K562 (cell line): ENCODE results near the gene C16orf92. TPM values are rescaled to one million over a fixed set of nuclear protein-coding genes. Genes with fewer than 3 reads are reported as not detected.
A peak's percentile ranks its signal among the peaks of the same experiment; 100 is the strongest.

ENCODE experiments used
- ATAC-seq: fragments of 200-7000 bp; cut with Tn5 transposase; 3 replicates; pipeline ENCODE4 v1.9.1; 2020; ENCODE audit warnings: moderate library complexity
- BruUV-seq: library from RNA; stranded (reverse); fragments of 400-500 nt; replicated peaks from 2 replicates; lab custom pipeline; 2021; lab: Mats Ljungman, UMichigan
- CTCF ChIA-PET: fragments of 300-600 bp; formaldehyde crosslinking; extraction: SDS; loops from one replicate; lab custom pipeline; 2021; ENCODE audit warnings: low intra/inter-chr PET ratio; lab: Yijun Ruan, JAX
- POLR2A ChIA-PET: fragments of 300-600, 350-650 bp; sonication (Branson Sonifier 250); formaldehyde crosslinking; extraction: SDS; loops from one replicate; lab custom pipeline; 2021; ENCODE audit warnings: antibody characterized with exemption, inconsistent platforms; lab: Yijun Ruan, JAX
- DNase-seq, 4 experiments: peaks; one replicate each; pipeline versions ENCODE4 v3.0.0 to v3.0.0-alpha.2; 2011 to 2018; ENCODE audit warnings: low spot score in 3 of 4, mixed read lengths in 3 of 4; ENCODE audit errors: extremely low read depth in 1 of 4
- FAIRE-seq: peaks from 2 replicates; lab custom pipeline; 2011; peaks lifted over from hg19 to GRCh38; lab: Jason Lieb, UNC
- H2AFZ ChIP-seq: 2 replicates; pipeline ENCODE4 v1.6.0; 2011; ENCODE audit warnings: low read depth, low read length, control low read depth, inconsistent platforms
- H3K27ac ChIP-seq: fragments of 200-600 bp; 3 replicates; pipeline ENCODE4 v1.8.0; 2011; ENCODE audit warnings: low read depth, mild to moderate bottlenecking, control low read depth, inconsistent platforms, low read length, moderate library complexity, mixed read lengths; ENCODE audit errors: extremely low read depth
- H3K27me3 ChIP-seq, 2 experiments: fragments of 300-600 bp in 1 of 2; 2 replicates in 1 of 2; 3 replicates in 1 of 2; pipeline versions ENCODE4 v1.6.0 to v1.8.0; 2011; ENCODE audit warnings: inconsistent platforms in 2 of 2, low read length in 2 of 2, mild to moderate bottlenecking in 1 of 2, mixed read lengths in 1 of 2, moderate library complexity in 1 of 2; ENCODE audit not compliant: control insufficient read depth in 2 of 2, insufficient read depth in 2 of 2
- H3K36me3 ChIP-seq: fragments of 300-600 bp; 3 replicates; pipeline ENCODE4 v1.8.0; 2011; ENCODE audit warnings: mild to moderate bottlenecking, low read length, inconsistent platforms; ENCODE audit not compliant: control insufficient read depth, insufficient read depth
- H3K4me1 ChIP-seq, 2 experiments: fragments of 200-600 bp in 1 of 2; replicated peaks in 1 of 2; 2 replicates in 1 of 2; 3 replicates in 1 of 2; pipeline versions ENCODE4 v1.5.1 to v1.8.0; 2011; ENCODE audit warnings: inconsistent platforms in 2 of 2, low read length in 2 of 2, mild to moderate bottlenecking in 1 of 2, mixed read lengths in 1 of 2, moderate library complexity in 1 of 2; ENCODE audit not compliant: control insufficient read depth in 2 of 2, insufficient read depth in 2 of 2
- H3K4me2 ChIP-seq: 2 replicates; pipeline ENCODE4 v1.6.1; 2011; ENCODE audit warnings: low read length, control low read depth, inconsistent platforms, mixed read lengths; ENCODE audit not compliant: insufficient read depth
- H3K4me3 ChIP-seq: fragments of 200-600 bp; sonication (generic), shearing (Covaris generic); 2 replicates; pipeline ENCODE4 v1.5.1; 2016; ENCODE audit warnings: control low read depth, inconsistent platforms
- H3K79me2 ChIP-seq: fragments of 200-600 bp; 3 replicates; pipeline ENCODE4 v1.8.0; 2011; ENCODE audit warnings: low read length, inconsistent platforms; ENCODE audit not compliant: control insufficient read depth, insufficient read depth
- H3K9ac ChIP-seq, 2 experiments: 2 replicates each; pipeline versions ENCODE4 v1.6.0 to v1.6.1; 2011; ENCODE audit warnings: low read depth in 2 of 2, low read length in 2 of 2, control low read depth in 1 of 2, inconsistent platforms in 1 of 2, mild to moderate bottlenecking in 1 of 2, mixed read lengths in 1 of 2; ENCODE audit not compliant: insufficient read depth in 1 of 2
- H3K9me1 ChIP-seq: one replicate; pipeline ENCODE4 v1.6.0; 2011; ENCODE audit warnings: inconsistent platforms, mild to moderate bottlenecking, low read length, moderate library complexity; ENCODE audit not compliant: control insufficient read depth, insufficient read depth
- H3K9me3 ChIP-seq: replicated peaks from 2 replicates; pipeline ENCODE4 v1.5.1; 2011; ENCODE audit warnings: low read depth, low read length, inconsistent platforms; ENCODE audit not compliant: control insufficient read depth, insufficient read depth
- H4K20me1 ChIP-seq: replicated peaks from 2 replicates; pipeline ENCODE4 v1.6.1; 2011; ENCODE audit warnings: low read length, inconsistent platforms, mixed read lengths; ENCODE audit not compliant: control insufficient read depth, insufficient read depth
- CBX3 ChIP-seq, 2 experiments: IDR thresholded peaks; 1 replicate in 1 of 2; 2 replicates in 1 of 2; pipeline ENCODE4 v1.6.1; 2012; ENCODE audit warnings: inconsistent platforms in 2 of 2, low read length in 2 of 2, borderline replicate concordance in 1 of 2, control low read depth in 1 of 2
- CREB5 ChIP-seq: fragments of 250-450 bp; sonication (Bioruptor Pico); IDR thresholded peaks from 2 replicates; pipeline ENCODE4 v1.5.0; 2020; ENCODE audit warnings: mild to moderate bottlenecking
- E2F3 ChIP-seq: fragments of 250-450 bp; sonication (Bioruptor Pico); IDR thresholded peaks from 2 replicates; pipeline ENCODE4 v1.4.0; 2020; ENCODE audit warnings: mild to moderate bottlenecking
- GTF3C2 ChIP-seq: IDR thresholded peaks from 3 replicates; pipeline ENCODE4 v1.6.1; 2011; ENCODE audit warnings: borderline replicate concordance, mild to moderate bottlenecking, moderate library complexity; ENCODE audit not compliant: insufficient read length; ENCODE audit errors: extremely low read depth
- IRF1 ChIP-seq: sonication (generic); formaldehyde crosslinking; IDR thresholded peaks from 2 replicates; pipeline ENCODE4 v1.8.0; 2022; ENCODE audit warnings: missing genetic modification reagents, mild to moderate bottlenecking, borderline replicate concordance
- NEUROD1 ChIP-seq: fragments of 150-350 bp; IDR thresholded peaks from 2 replicates; pipeline ENCODE4 v1.6.1; 2014; ENCODE audit warnings: borderline replicate concordance, low read length, low read depth; ENCODE audit not compliant: partially characterized antibody
- NR3C1 ChIP-seq: sonication (generic); formaldehyde crosslinking; IDR thresholded peaks from 2 replicates; pipeline ENCODE4 v1.8.1; 2022; ENCODE audit warnings: missing genetic modification reagents
- RAD21 ChIP-seq, 2 experiments: fragments of 250-450 bp in 1 of 2; fragments of 450-650 bp in 1 of 2; sonication (Bioruptor Pico) in 1 of 2; formaldehyde crosslinking in 1 of 2; IDR thresholded peaks in 1 of 2; conservative IDR thresholded peaks in 1 of 2; 2 replicates each; pipeline versions ENCODE4 v1.4.0 to v1.8.0; 2020 to 2022; ENCODE audit warnings: mild to moderate bottlenecking in 2 of 2, moderate library complexity in 1 of 2
- ZBTB7A ChIP-seq: IDR thresholded peaks from 2 replicates; pipeline ENCODE4 v1.6.1; 2011; ENCODE audit warnings: low read depth, mild to moderate bottlenecking, low read length, moderate library complexity, borderline replicate concordance; ENCODE audit not compliant: control insufficient read depth
- ZFP36 ChIP-seq: fragments of 150-350 bp; IDR thresholded peaks from 2 replicates; pipeline ENCODE4 v1.6.1; 2018; ENCODE audit warnings: low read length, low read depth; ENCODE audit not compliant: partially characterized antibody
- ZNF282 ChIP-seq: sonication (generic); formaldehyde crosslinking; IDR thresholded peaks from 2 replicates; pipeline ENCODE4 v1.8.1; 2023; ENCODE audit warnings: missing genetic modification reagents
- ZNF668 ChIP-seq: fragments of 250-450 bp; sonication (Bioruptor Pico); IDR thresholded peaks from 2 replicates; pipeline ENCODE4 v1.8.0; 2022; ENCODE audit warnings: mild to moderate bottlenecking, inconsistent platforms
- WGBS: fragments of 100-300 bp; shearing (Covaris generic); methylation state at CpG from one replicate; pipeline ENCODE4 v1.1.6; 2016; ENCODE audit warnings: low coverage, mixed read lengths; ENCODE audit not compliant: insufficient coverage; ENCODE audit errors: missing lambda C conversion rate; 5-methylcytosine and 5-hydroxymethylcytosine counted together
- in situ Hi-C: fragments of 300-500 bp; cut with MboI; formaldehyde crosslinking; loops from 4 replicates; pipeline ENCODE4 v1.15.0; 2018; ENCODE audit warnings: inconsistent platforms, mixed read lengths
- intact Hi-C: fragments of 100-400 bp; cut with micrococcal nuclease; formaldehyde crosslinking; loops from 2 replicates; pipeline ENCODE4 v1.14.2; 2022
- polyA plus RNA-seq, 8 experiments: library from polyadenylated mRNA; depleted of rRNA in 4 of 8; stranded (reverse) in 5 of 8; unstranded in 3 of 8; fragments of >200 nt; fragmentation: Nextera tagmentation in 2 of 8; fragmentation: Illumina TruSeq in 1 of 8; extraction: Ambion mirVana in 2 of 8; extraction: Trizol in 1 of 8; gene quantifications; 2 replicates each; pipeline versions ENCODE4 v1.2.1 to v1.2.3, GENCODE V29; 2011 to 2014; ENCODE audit warnings: inconsistent platforms in 1 of 8, missing spikeins in 1 of 8
- total RNA-seq, 7 experiments: library from RNA; depleted of rRNA in 6 of 7; stranded (reverse); fragments of >200 nt in 6 of 7; fragmentation: Illumina TruSeq in 2 of 7; extraction: Trizol in 2 of 7; gene quantifications; 2 replicates each; pipeline versions ENCODE4 v1.2.1 to v1.2.3, GENCODE V29; 2011 to 2021; ENCODE audit warnings: low replicate concordance in 1 of 7

Gene C16orf92
- total and polyA plus RNA-seq, 9 of the 15 experiments (the other 6 are each of a cell fraction or from before 2014, with no cell fraction given): not detected

- no peak for TF ChIP-seq CREB5 (CRISPR knock-in tag)
- TF ChIP-seq NR3C1: no peak
- no peak for TF ChIP-seq ZNF668 (CRISPR knock-in tag)
Observed at GRCh38 chr16:30027588-30028437, 4.8 kb downstream of the C16orf92 start (continued).

DNA sequence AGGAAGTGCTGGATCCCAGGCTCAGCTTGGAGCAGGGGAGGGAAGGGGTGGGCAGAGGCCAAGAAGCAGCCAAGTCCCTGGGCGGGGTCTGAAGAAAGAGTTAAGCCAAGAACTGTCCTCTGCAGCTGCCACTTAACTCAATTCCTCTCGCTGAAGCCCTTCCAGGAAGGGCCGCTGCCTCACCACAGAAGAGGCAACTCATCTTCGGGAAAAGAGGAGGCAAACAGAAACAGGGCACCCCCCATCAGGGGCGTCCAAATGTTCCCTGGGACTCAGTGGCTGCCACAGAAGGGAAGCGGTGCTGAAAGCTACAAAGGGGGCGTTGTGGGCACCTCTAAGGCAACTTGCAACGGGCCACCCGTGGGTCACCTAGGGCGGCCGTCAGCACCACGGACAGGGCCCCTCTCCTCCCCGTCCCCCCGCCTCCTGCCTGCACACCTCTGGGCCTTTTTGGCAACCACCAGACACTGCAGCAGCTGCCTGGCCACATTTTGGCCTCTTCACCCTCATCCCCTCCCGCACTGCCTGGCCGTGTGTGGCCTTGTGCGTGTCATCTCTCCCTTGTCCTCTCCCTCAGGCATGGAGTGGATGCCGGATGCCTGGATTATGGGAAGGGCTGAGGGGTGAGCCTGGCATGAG lies 5.6 kb downstream of the C16orf92 start:
- no TSS peak for BruUV-seq
- no peak for FAIRE-seq
- Histone ChIP-seq H2AFZ (no peak overlapping the region), H3K36me3 (no peaks in the 10 kb centered on the region), H3K27ac (no peak overlapping the region), H3K9me3 (no peaks in the 10 kb centered on the region), H3K79me2 (no peaks in the 10 kb centered on the region), H4K20me1 (peaks cover 13% of the 10 kb centered on the region; the same call in 1 of the 2 replicates), H3K4me1 (peaks cover 0 to 31% of the 10 kb centered on the region in 2 experiments; a peak in 2 of 5 replicates), H3K4me3 (no peak overlapping the region), H3K9me1 (peaks cover 4% of the 10 kb centered on the region), H3K27me3 (peaks cover 17 to 72% of the 10 kb centered on the region in 2 experiments; a peak in 4 of 5 replicates), H3K9ac (no peak overlapping the region; a peak in 1 of 4 replicates), H3K4me2 (no peak overlapping the region)
- in situ Hi-C loops (loop anchor here (10.0 kb wide), 1 partner anchor 334 kb away; no protein-coding TSS in a partner anchor), intact Hi-C loops (loop anchor here (10.0 kb wide), 1 partner anchor 214 kb away; the partner anchor contains the start of genes PAGR1 and PRRT2)
- WGBS: 5% methylated on average over 13 of the region's 18 CpGs
- POLR2A ChIA-PET: no interaction called here
- DNase-seq: peak; percentile 55 to 82 (median 68)
- ATAC-seq: peak; percentile 82
- CTCF ChIA-PET: interaction anchor here (0.5 kb wide), 1 partner anchor 1741 kb away, joined by 4 read pairs; no protein-coding TSS in a partner anchor
- no peak for TF ChIP-seq GTF3C2
- peak; percentile 47; the same call in 1 of the 2 replicates for TF ChIP-seq ZBTB7A
- TF ChIP-seq NEUROD1: no peak
- no peak for TF ChIP-seq IRF1 (CRISPR knock-in tag)
- no peak for TF ChIP-seq RAD21 (CRISPR knock-in tag; conservative IDR thresholded peaks at IDR 0.05 in 1 of 2, IDR thresholded peaks at IDR 0.05 in 1 of 2)
- no peak for TF ChIP-seq E2F3 (CRISPR knock-in tag)
- TF ChIP-seq ZNF282 (CRISPR knock-in tag): no peak
- TF ChIP-seq CBX3 (IDR thresholded peaks at IDR 0.05; ENCODE audit: borderline replicate concordance in 1 of 2, low read length in 2 of 2): no peak
- no peak for TF ChIP-seq ZFP36
